HG02588 (cell line): ENCODE results near the gene L3MBTL2.
"Not testable (repeated sequence)": the region's sequence is repeated elsewhere in the genome, so short reads cannot be mapped to it uniquely, and the experiment has no call there.

Source experiments
- ATAC-seq: cut with Tn5 transposase; IDR thresholded peaks from one replicate; pipeline ENCODE4 v1.9.1; 2021; ENCODE audit warnings: mild to moderate bottlenecking, moderate library complexity; ENCODE audit not compliant: unreplicated experiment

The L3MBTL2 gene

GRCh38 chr22:41204992-41205900 lies at the start of gene L3MBTL2:
Gene L3MBTL2 (plus strand): TSS chr22:41205312. CDS start chr22:41205363, 51 bp downstream.
- ATAC-seq = peak; percentile 93

DNA sequence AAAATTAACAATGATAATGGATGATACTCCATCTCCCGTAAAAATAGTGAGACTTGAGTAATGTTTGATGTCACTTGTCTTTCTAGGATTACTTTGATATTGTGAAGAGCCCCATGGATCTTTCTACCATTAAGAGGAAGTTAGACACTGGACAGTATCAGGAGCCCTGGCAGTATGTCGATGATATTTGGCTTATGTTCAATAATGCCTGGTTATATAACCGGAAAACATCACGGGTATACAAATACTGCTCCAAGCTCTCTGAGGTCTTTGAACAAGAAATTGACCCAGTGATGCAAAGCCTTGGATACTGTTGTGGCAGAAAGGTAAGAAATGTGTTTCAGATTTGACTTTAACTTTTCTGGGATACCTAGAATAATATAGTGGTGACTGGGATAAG lies 48.0 kb upstream of the L3MBTL2 start:
- ATAC-seq = no peak

GRCh38 chr22:41169157-41169556 lies 36.0 kb upstream of the L3MBTL2 start:
- ATAC-seq = no peak

- ATAC-seq = no peak
Measured at GRCh38 chr22:41171996-41172395, 33.1 kb upstream of the L3MBTL2 start.

GRCh38 chr22:41175546-41175945 lies 29.6 kb upstream of the L3MBTL2 start:
- no peak for ATAC-seq

GRCh38 chr22:41177040-41177621 lies 28.0 kb upstream of the L3MBTL2 start:
- no peak for ATAC-seq

- ATAC-seq = no peak
Measured at GRCh38 chr22:41177622-41178424, 27.3 kb upstream of the L3MBTL2 start.

- no peak for ATAC-seq
Measured at GRCh38 chr22:41178425-41178975, 26.6 kb upstream of the L3MBTL2 start.

DNA sequence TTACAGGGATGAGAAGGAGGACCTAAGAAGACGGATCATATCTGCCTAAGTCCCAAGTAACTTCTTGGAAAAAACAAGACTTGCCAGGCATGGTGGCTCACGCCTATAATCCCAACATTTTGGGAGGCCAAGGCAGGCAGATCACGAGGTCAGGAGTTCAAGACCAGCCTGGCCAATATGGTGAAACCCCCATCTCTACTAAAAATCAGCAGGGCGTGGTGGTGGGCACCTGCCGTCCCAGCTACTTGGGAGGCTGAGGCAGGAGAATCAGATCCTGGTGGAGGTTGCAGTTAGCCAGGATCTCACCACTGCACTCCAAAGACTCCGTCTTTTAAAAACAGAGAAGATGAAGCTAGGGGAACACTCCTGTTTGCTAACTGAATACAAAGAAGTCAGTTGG lies 24.8 kb upstream of the L3MBTL2 start:
- not testable (repeated sequence) for ATAC-seq

DNA sequence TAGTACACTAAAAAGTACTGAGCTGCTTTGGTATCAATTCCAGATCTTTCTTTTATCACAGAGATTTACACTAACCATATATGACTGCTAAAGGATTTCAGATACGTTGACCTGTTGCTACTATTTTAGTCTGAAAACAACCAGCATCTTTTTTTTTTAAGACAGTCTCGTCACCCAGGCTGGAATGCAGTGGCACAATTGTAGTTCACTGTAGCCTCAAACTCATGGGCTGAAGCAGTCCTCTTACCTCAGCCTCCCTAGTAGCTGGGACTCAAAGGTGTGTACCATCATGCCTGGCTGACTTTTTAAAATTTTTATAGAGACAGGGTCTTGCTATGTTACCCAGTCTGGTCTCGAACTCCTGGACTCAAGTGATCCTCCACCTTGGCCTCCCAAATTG lies 24.2 kb upstream of the L3MBTL2 start:
- ATAC-seq = no peak

DNA sequence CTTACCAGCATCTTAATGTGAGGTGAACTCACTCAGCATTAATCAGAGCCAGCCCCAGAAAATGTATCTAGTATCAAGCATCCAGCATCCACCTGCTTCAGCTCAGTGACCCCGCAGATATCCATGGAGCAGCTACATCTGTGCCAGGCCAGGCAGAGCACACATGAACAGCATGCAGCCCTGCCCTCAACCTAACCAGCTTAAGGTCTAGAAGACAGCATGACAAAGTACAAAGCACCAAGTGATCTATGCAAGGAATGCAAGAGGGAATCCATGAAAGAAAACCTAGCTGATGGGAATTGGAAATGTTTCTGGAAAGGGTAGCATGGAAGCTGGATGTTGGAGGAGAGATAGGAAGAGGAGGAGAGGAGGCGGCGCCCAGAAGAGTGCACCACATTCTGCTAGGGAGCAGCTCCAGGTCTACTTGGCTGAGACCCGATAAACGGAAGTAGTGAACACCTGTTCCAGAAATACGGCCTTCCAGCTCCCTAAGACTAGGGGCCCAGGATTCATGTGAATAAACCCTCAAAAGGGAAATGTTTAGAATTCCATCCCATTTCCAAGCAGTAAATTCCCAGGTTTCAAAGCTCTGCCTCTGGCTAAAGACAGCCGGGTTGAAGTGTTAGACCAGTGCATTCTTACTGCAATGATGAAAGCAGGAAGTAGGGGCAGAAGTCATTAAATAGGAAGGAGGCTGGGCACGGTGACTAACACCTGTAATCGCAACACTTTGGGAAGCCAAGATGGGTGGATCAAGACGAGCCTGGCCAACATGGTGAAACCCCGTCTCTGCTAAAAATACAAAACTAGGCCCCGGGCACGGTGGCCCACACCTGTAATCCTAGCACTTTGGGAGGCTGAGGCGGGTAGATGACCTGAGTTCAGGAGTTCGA lies 23.5 kb upstream of the L3MBTL2 start:
- ATAC-seq = no peak

DNA sequence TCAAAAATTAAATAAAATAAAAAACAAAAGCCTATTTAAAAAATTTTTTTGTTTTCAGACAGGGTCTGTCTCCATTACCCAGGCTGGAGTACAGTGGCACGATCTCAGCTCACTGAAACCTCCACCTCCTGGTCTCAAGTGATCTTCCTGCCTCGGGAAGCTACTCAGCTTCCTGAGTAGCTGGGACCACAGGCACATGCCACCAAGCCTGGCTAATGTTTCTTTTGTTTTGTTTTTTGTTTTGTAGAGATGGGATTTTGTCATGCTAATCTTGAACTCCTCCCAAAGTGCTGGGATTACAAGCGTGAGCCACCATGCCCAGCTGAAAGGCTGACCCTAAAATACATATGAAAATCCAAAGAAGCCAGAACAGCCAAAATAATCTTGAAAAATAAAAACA lies 20.4 kb upstream of the L3MBTL2 start:
- ATAC-seq = no peak

DNA sequence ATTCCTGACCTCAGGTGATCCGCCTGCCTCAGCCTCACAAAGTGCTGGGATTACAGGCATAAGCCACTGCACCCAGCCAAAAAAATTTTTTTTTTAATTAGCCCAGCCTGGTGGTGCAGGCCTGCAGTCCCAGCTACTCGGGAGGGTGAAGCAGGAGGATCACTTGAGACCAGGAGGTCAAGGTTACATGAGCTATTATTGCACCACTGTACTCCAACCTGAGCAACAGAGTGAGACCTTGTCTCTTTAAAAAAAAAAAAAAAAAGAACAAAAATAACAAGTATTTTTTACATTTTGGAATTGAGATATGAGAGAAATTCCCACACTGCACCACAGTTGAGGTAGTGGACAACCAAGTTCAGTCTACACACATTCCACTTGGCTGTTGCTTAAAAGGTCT lies 13.6 kb upstream of the L3MBTL2 start:
- ATAC-seq = no peak

GRCh38 chr22:41193829-41194228 lies 11.3 kb upstream of the L3MBTL2 start:
- no peak for ATAC-seq

DNA sequence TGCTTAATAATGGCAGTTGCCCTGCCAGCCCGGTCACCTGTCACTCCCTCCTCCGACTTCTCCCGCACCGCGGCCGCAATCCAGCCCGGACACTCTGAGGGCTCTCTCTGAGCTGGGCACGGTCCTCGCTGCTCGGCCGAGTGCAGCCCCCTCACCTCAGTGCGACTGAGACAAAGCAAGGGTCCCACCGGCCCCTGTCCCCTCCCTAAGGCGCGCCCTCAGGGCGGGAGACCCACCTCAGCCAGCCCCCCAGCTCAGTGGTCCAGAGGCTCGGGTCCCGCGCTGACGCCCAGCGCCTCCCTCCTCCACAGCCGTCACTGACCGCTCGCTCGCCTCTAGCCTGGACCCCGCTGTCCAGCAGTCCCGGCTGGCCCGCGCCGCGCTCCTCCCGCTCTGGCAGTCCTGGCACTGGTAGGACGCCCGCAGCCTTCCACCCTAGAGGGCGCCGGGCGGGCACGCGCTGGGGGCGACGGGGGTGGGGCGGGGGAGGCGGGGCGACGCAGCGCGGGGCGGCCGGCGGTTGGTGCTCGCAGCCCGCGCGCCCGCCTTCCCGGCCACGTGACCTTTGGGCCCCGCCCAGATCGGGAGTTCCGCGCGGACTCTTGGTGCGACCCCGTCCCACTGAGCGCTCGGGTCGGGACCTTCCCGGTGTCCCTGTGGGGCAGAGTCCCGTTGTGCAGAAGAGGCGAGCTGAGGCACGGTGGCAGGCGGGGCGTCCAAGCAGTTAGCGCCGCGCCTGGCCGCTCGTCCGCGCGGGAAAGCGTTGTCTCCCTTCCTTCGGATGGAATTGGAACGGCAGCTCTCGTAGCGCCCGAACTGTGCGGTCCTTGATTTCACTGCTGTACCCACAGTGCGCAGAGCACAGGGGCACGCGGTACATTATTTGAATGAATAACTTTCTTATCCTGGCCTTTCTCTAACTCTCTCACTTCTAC lies 7.8 kb upstream of the L3MBTL2 start:
- peak; percentile 78 for ATAC-seq

GRCh38 chr22:41198027-41198580 lies 7.0 kb upstream of the L3MBTL2 start:
- no peak for ATAC-seq

DNA sequence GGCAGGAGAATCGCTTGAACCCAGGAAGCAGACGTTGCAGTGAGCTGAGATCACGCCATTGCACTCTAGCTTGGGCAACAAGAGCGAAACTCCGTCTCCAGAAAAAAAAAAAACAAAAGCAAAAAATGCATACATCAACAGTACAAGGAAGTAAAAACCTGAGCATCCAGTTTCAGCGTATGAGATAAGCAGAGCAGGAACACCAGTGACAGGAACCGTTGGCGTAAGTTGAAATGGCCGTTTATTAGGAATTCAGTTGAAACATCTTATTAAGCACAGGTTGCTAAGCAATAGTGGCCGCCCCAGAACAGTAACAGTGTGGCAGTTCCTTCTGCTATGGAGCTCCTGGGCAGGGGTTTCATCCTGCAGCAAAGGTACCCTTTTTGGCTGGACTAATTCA lies 4.0 kb upstream of the L3MBTL2 start:
- ATAC-seq = no peak

- no peak for ATAC-seq
Measured at GRCh38 chr22:41203118-41203517, 2.0 kb upstream of the L3MBTL2 start.

GRCh38 chr22:41204066-41204465 lies 1.0 kb upstream of the L3MBTL2 start:
- no peak for ATAC-seq
